Measurements from ENCODE around the gene ZFP69.
A peak's percentile ranks its signal among the peaks of the same experiment; 100 is the strongest.

GRCh38 chr1:40532844-40533424 lies 55.8 kb downstream of the ZFP69 start:
- TF ChIP-seq CTCF (IDR thresholded peaks at IDR 0.05) (peak; percentile 58 to 65 (median 63)), POLR2A (IDR thresholded peaks at IDR 0.05) (no peak)

Data from right lobe of liver (tissue), 4 donors.